OCI-LY3 (cell line): ENCODE data around the gene CHST11.

Experiments used
- EZH2phosphoT487 ChIP-seq: fragments of 200-600 bp; shearing (Covaris generic); IDR thresholded peaks from 2 replicates; pipeline ENCODE4 v1.6.1; 2018; ENCODE audit warnings: antibody characterized with exemption, mixed run types, low read depth
- TF ChIP-seq, protein P1 (sequence below): fragments of 200-600, 300-600 bp; sonication (generic); IDR thresholded peaks from 2 replicates; pipeline ENCODE4 v1.5.1; 2014; ENCODE audit warnings: antibody characterized with exemption, low read length, low read depth

GRCh38 chr12:104702565-104703139 lies 245.9 kb downstream of the CHST11 start:
- TF ChIP-seq, protein P1, sequence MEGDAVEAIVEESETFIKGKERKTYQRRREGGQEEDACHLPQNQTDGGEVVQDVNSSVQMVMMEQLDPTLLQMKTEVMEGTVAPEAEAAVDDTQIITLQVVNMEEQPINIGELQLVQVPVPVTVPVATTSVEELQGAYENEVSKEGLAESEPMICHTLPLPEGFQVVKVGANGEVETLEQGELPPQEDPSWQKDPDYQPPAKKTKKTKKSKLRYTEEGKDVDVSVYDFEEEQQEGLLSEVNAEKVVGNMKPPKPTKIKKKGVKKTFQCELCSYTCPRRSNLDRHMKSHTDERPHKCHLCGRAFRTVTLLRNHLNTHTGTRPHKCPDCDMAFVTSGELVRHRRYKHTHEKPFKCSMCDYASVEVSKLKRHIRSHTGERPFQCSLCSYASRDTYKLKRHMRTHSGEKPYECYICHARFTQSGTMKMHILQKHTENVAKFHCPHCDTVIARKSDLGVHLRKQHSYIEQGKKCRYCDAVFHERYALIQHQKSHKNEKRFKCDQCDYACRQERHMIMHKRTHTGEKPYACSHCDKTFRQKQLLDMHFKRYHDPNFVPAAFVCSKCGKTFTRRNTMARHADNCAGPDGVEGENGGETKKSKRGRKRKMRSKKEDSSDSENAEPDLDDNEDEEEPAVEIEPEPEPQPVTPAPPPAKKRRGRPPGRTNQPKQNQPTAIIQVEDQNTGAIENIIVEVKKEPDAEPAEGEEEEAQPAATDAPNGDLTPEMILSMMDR, result no peak
- TF ChIP-seq EZH2phosphoT487, result no peak
